H9 (cell line): Measurements from ENCODE around the gene PDCD6IP. TPM values are rescaled to one million over a fixed set of nuclear protein-coding genes. Genes with fewer than 3 reads are reported as not detected.

Experiments
- DNase-seq: peaks from one replicate; pipeline ENCODE4 v3.0.0-alpha.2; 2017
- H2AFZ ChIP-seq: one replicate; pipeline ENCODE4 v1.6.1; 2013; ENCODE audit warnings: mild to moderate bottlenecking, low read length, control low read depth, moderate library complexity
- H2AK5ac ChIP-seq: 2 replicates; pipeline ENCODE4 v1.6.1; 2013; ENCODE audit warnings: low read length, control low read depth, mixed read lengths; ENCODE audit not compliant: insufficient read length
- H2BK120ac ChIP-seq: one replicate; pipeline ENCODE4 v1.6.1; 2013; ENCODE audit warnings: low read depth, mild to moderate bottlenecking, low read length, control low read depth, inconsistent platforms; ENCODE audit not compliant: poor library complexity, severe bottlenecking
- H2BK12ac ChIP-seq: 2 replicates; pipeline ENCODE4 v1.6.1; 2013; ENCODE audit warnings: low read length, control low read depth, mixed read lengths, low read depth; ENCODE audit not compliant: insufficient read length
- H2BK15ac ChIP-seq: 2 replicates; pipeline ENCODE4 v1.6.1; 2013; ENCODE audit warnings: low read depth, low read length, control low read depth
- H2BK20ac ChIP-seq: one replicate; pipeline ENCODE4 v1.6.1; 2013; ENCODE audit warnings: low read depth, mild to moderate bottlenecking, low read length, control low read depth, inconsistent platforms; ENCODE audit not compliant: poor library complexity, severe bottlenecking
- H2BK5ac ChIP-seq: 2 replicates; pipeline ENCODE4 v1.6.1; 2013; ENCODE audit warnings: low read length, control low read depth, mixed read lengths; ENCODE audit not compliant: insufficient read length
- H3K14ac ChIP-seq: 2 replicates; pipeline ENCODE4 v1.6.1; 2013; ENCODE audit warnings: low read length, control low read depth; ENCODE audit not compliant: insufficient read depth
- H3K18ac ChIP-seq: 2 replicates; pipeline ENCODE4 v1.6.1; 2013; ENCODE audit warnings: low read depth, mild to moderate bottlenecking, mixed read lengths, low read length, control low read depth; ENCODE audit not compliant: insufficient read length
- H3K23ac ChIP-seq: 2 replicates; pipeline ENCODE4 v1.6.1; 2013; ENCODE audit warnings: low read length, control low read depth, mixed read lengths, low read depth; ENCODE audit not compliant: insufficient read length
- H3K23me2 ChIP-seq: 2 replicates; pipeline ENCODE4 v1.6.1; 2013; ENCODE audit warnings: low read depth, mild to moderate bottlenecking, mixed read lengths, low read length, control low read depth; ENCODE audit not compliant: insufficient read length, poor library complexity, severe bottlenecking
- H3K27ac ChIP-seq: 2 replicates; pipeline ENCODE4 v1.5.1; 2013; ENCODE audit warnings: low read length, control low read depth, mixed read lengths, low read depth; ENCODE audit not compliant: insufficient read length
- H3K27me3 ChIP-seq: 2 replicates; pipeline ENCODE4 v1.6.1; 2013; ENCODE audit warnings: low read length, control low read depth, inconsistent platforms; ENCODE audit not compliant: insufficient read depth
- H3K4ac ChIP-seq: 2 replicates; pipeline ENCODE4 v1.6.1; 2013; ENCODE audit warnings: low read depth, mild to moderate bottlenecking, control low read depth, inconsistent platforms, low read length, moderate library complexity
- H3K4me1 ChIP-seq: 2 replicates; pipeline ENCODE4 v1.6.1; 2013; ENCODE audit warnings: low read length, control low read depth, inconsistent platforms; ENCODE audit not compliant: insufficient read depth
- H3K4me2 ChIP-seq: 2 replicates; pipeline ENCODE4 v1.6.1; 2013; ENCODE audit warnings: low read length, control low read depth, mixed read lengths; ENCODE audit not compliant: insufficient read length, insufficient read depth
- H3K56ac ChIP-seq: 2 replicates; pipeline ENCODE4 v1.6.1; 2013; ENCODE audit warnings: low read depth, mild to moderate bottlenecking, mixed read lengths, low read length, control low read depth; ENCODE audit not compliant: insufficient read length
- H3K79me1 ChIP-seq: 2 replicates; pipeline ENCODE4 v1.6.1; 2013; ENCODE audit warnings: low read depth, mild to moderate bottlenecking, moderate library complexity, low read length, control low read depth, inconsistent platforms; ENCODE audit not compliant: insufficient read depth, poor library complexity, severe bottlenecking
- H3K79me2 ChIP-seq: 2 replicates; pipeline ENCODE4 v1.6.1; 2013; ENCODE audit warnings: low read length, control low read depth, inconsistent platforms; ENCODE audit not compliant: insufficient read depth
- H3K9ac ChIP-seq: 2 replicates; pipeline ENCODE4 v1.6.1; 2013; ENCODE audit warnings: low read length, control low read depth, mixed read lengths; ENCODE audit not compliant: insufficient read length; ENCODE audit errors: extremely low read depth
- H3K9me3 ChIP-seq: one replicate; pipeline ENCODE4 v1.6.1; 2013; ENCODE audit warnings: low read depth, low read length, inconsistent platforms; ENCODE audit not compliant: control insufficient read depth
- H3T11ph ChIP-seq: one replicate; pipeline ENCODE4 v1.6.1; 2013; ENCODE audit warnings: mild to moderate bottlenecking, low read length, control low read depth, inconsistent platforms
- H4K20me1 ChIP-seq: one replicate; pipeline ENCODE4 v1.6.1; 2013; ENCODE audit not compliant: control insufficient read depth, insufficient read length, insufficient read depth
- H4K5ac ChIP-seq: 2 replicates; pipeline ENCODE4 v1.6.1; 2013; ENCODE audit warnings: low read depth, mild to moderate bottlenecking, mixed read lengths, low read length, control low read depth; ENCODE audit not compliant: insufficient read length
- H4K8ac ChIP-seq: replicated peaks from 2 replicates; pipeline ENCODE4 v1.6.1; 2013; ENCODE audit warnings: low read length, control low read depth, mixed read lengths, low read depth; ENCODE audit not compliant: insufficient read length
- H4K91ac ChIP-seq: 2 replicates; pipeline ENCODE4 v1.6.1; 2013; ENCODE audit warnings: low read depth, mild to moderate bottlenecking, moderate library complexity, mixed read lengths, low read length, control low read depth; ENCODE audit not compliant: insufficient read length
- H3K27ac Mint-ChIP-seq, 3 experiments: 2 replicates in 2 of 3; 3 replicates in 1 of 3; pipeline ENCODE4 v1.8.0; 2020 to 2021; ENCODE audit warnings: mixed read lengths in 3 of 3, mild to moderate bottlenecking in 1 of 3, moderate library complexity in 1 of 3
- H3K27me3 Mint-ChIP-seq: 2 replicates; pipeline ENCODE4 v1.8.0; 2021; ENCODE audit warnings: low read depth, mild to moderate bottlenecking, moderate library complexity, mixed read lengths
- H3K36me3 Mint-ChIP-seq, 3 experiments: 2 replicates in 2 of 3; 3 replicates in 1 of 3; pipeline ENCODE4 v1.8.0; 2020 to 2021; ENCODE audit warnings: low read depth in 3 of 3, mixed read lengths in 3 of 3; ENCODE audit not compliant: insufficient read depth in 1 of 3
- H3K4me1 Mint-ChIP-seq, 2 experiments: 2 replicates each; pipeline ENCODE4 v1.8.0; 2020; ENCODE audit warnings: mixed read lengths in 2 of 2
- H3K4me3 Mint-ChIP-seq, 2 experiments: 2 replicates in 1 of 2; 3 replicates in 1 of 2; pipeline ENCODE4 v1.8.0; 2020 to 2021; ENCODE audit warnings: mild to moderate bottlenecking in 2 of 2, mixed read lengths in 2 of 2, moderate library complexity in 1 of 2
- H3K9me3 Mint-ChIP-seq, 2 experiments: 2 replicates in 1 of 2; 3 replicates in 1 of 2; pipeline ENCODE4 v1.8.0; 2020; ENCODE audit warnings: mild to moderate bottlenecking in 2 of 2, mixed read lengths in 2 of 2, moderate library complexity in 1 of 2
- CTCF ChIP-seq: fragments of 200-600 bp; sonication (generic); conservative IDR thresholded peaks from 3 replicates; pipeline ENCODE4 v1.8.0; 2021; ENCODE audit warnings: antibody characterized with exemption, mild to moderate bottlenecking
- WGBS: extraction: QIAGEN DNeasy Blood & Tissue Kit; methylation state at CpG from one replicate; pipeline ENCODE4 v1.1.7; 2013; ENCODE audit warnings: missing lambda C conversion rate, low lambda C conversion rate, mixed read lengths; ENCODE audit not compliant: insufficient read length; ENCODE audit errors: extremely low coverage; 5-methylcytosine and 5-hydroxymethylcytosine counted together
- long read RNA-seq: library from polyadenylated mRNA; unstranded; transcript quantifications from one replicate; pipeline ENCODE4 v2.0.0, GENCODE V29; 2020
- total RNA-seq: library from RNA; stranded (reverse); gene quantifications from 2 replicates; pipeline ENCODE4 v1.2.1, GENCODE V29; 2021

PDCD6IP gene
- 104 and 109 TPM in 2 replicates for total RNA-seq
- long read RNA-seq, full-length matches to known transcripts = 372 of 445 reads
- long read RNA-seq, partial matches to known transcripts = 39 of 445 reads
- long read RNA-seq, other reads (novel, unspliced or antisense) = 34 of 445 reads

GRCh38 chr3:33798418-33799201, at the start of gene PDCD6IP:
PDCD6IP (plus strand) TSS chr3:33798630; CDS start chr3:33798729, 99 bp downstream.
- no peak within 1 kb of the TSS for H2BK15ac ChIP-seq
- H3K79me2 ChIP-seq = no peaks in the 10 kb centered on the region

More at GRCh38 chr3:33798418-33799201, at the start of gene PDCD6IP:
- peak within 1 kb of the TSS; percentile 71 for H3K9ac ChIP-seq
- H3K27ac ChIP-seq = no peak within 1 kb of the TSS
- no peak within 1 kb of the TSS for H2AK5ac ChIP-seq
- no peaks in the 10 kb centered on the region for H4K20me1 ChIP-seq
- peaks cover 14 to 20% (median 19%) of the 10 kb centered on the region in 3 experiments for H3K36me3 Mint-ChIP-seq
- H4K91ac ChIP-seq = no peak within 1 kb of the TSS
- H3K27me3 Mint-ChIP-seq = no peaks in the 10 kb centered on the region
- no peak within 1 kb of the TSS for H3K23ac ChIP-seq
- no peak within 1 kb of the TSS for H4K5ac ChIP-seq
- H3K14ac ChIP-seq = no peak within 1 kb of the TSS
- peak; percentile 96 for DNase-seq
- no peak within 1 kb of the TSS for H3T11ph ChIP-seq
- H3K56ac ChIP-seq = no peak within 1 kb of the TSS
- peaks cover 7% of the 10 kb centered on the region for H3K23me2 ChIP-seq
- H3K4ac ChIP-seq = no peak within 1 kb of the TSS
- no peak within 1 kb of the TSS for H2BK5ac ChIP-seq
- no peak within 1 kb of the TSS for H2BK20ac ChIP-seq
- H3K79me1 ChIP-seq = no peaks in the 10 kb centered on the region
- H3K27me3 ChIP-seq = no peaks in the 10 kb centered on the region
- H3K4me2 ChIP-seq = peak within 1 kb of the TSS; percentile 82
- no peak within 1 kb of the TSS for H2BK120ac ChIP-seq
- no CpG with 5 or more reads among the region's 69 CpGs for WGBS
- H2AFZ ChIP-seq = peak within 1 kb of the TSS; percentile 95
- peak within 1 kb of the TSS; percentile 31 for H3K18ac ChIP-seq
- peaks cover 9% of the 10 kb centered on the region in 2 experiments for H3K9me3 Mint-ChIP-seq
- no peak; the same call in 2 of the 3 replicates for TF ChIP-seq CTCF
- no peak within 1 kb of the TSS for H2BK12ac ChIP-seq
- peak within 1 kb of the TSS; percentile 91 to 96 (median 92) for H3K27ac Mint-ChIP-seq
- peak within 1 kb of the TSS; percentile 95 to 96 for H3K4me3 Mint-ChIP-seq
- H3K4me1 Mint-ChIP-seq = peaks cover 29 to 31% of the 10 kb centered on the region in 2 experiments
- H3K9me3 ChIP-seq = no peaks in the 10 kb centered on the region
- H4K8ac ChIP-seq = no peak within 1 kb of the TSS
- no peaks in the 10 kb centered on the region for H3K4me1 ChIP-seq
